ENCODE data around the gene NTN4. TPM values are rescaled to one million over a fixed set of nuclear protein-coding genes. Genes with fewer than 3 reads are reported as not detected.

Gene NTN4
- total RNA-seq, 4 donors from 2014 or later = 6.7 to 25.9 (median 16.7) TPM

- Histone ChIP-seq H3K36me3 (no peaks in the 10 kb centered on the region), H3K4me1 (peaks cover 8 to 51% (median 28%) of the 10 kb centered on the region in 4 donors), H3K4me3 (no peak overlapping the region), H3K27me3 (no peaks in the 10 kb centered on the region), H3K27ac (peak overlapping the region in 1 of 4 donors; percentile 65), H3K9me3 (no peaks in the 10 kb centered on the region)
- TF ChIP-seq POLR2A (IDR thresholded peaks at IDR 0.05) (no peak), CTCF (IDR thresholded peaks at IDR 0.05) (no peak), POLR2AphosphoS5 (IDR thresholded peaks at IDR 0.05) (no peak), EP300 (IDR thresholded peaks at IDR 0.05; ENCODE audit: low read depth) (no peak)
- WGBS, 2 donors (ENCODE audit: low coverage in 1 of 2) = 55 to 81% methylated on average over 2 to 3 of the region's 3 CpGs
- in situ Hi-C loops (cut with MboI; ENCODE audit: low pct_ligation_motif_present in 1 of 4, low pct_unique_long_range_greater_than_20kb in 1 of 4, low sequenced_read_pairs in 3 of 4) (loop anchor here in 2 of 4 donors (10.0 to 25.0 kb wide), 2 partner anchors 179 to 217 kb away; no protein-coding TSS in a partner anchor), intact Hi-C loops (cut with DNase I; ENCODE audit: low total_unique reads) (no loop called here)
- no peak for DNase-seq
Measured at GRCh38 chr12:95804291-95804690, 13.7 kb upstream of the NTN4 start.

GRCh38 chr12:95803817-95804216, 13.3 kb upstream of the NTN4 start:
- H3K4me1 ChIP-seq = peaks cover 8 to 51% (median 28%) of the 10 kb centered on the region in 4 donors
- TF ChIP-seq POLR2AphosphoS5 (IDR thresholded peaks at IDR 0.05) (no peak), EP300 (IDR thresholded peaks at IDR 0.05; ENCODE audit: low read depth) (no peak), CTCF (IDR thresholded peaks at IDR 0.05) (no peak), POLR2A (IDR thresholded peaks at IDR 0.05) (no peak)
- intact Hi-C loops (cut with DNase I; ENCODE audit: low total_unique reads) (no loop called here), in situ Hi-C loops (cut with MboI; ENCODE audit: low pct_ligation_motif_present in 1 of 4, low pct_unique_long_range_greater_than_20kb in 1 of 4, low sequenced_read_pairs in 3 of 4) (loop anchor here in 2 of 4 donors (10.0 to 25.0 kb wide), 2 partner anchors 179 to 217 kb away; no protein-coding TSS in a partner anchor)
- 27 to 41% methylated on average over 1 of the region's 1 CpG for WGBS, 2 donors (ENCODE audit: low coverage in 1 of 2)
- no peaks in the 10 kb centered on the region for H3K27me3 ChIP-seq
- H3K9me3 ChIP-seq = no peaks in the 10 kb centered on the region
- DNase-seq = no peak
- H3K36me3 ChIP-seq = no peaks in the 10 kb centered on the region
- no peak overlapping the region for H3K4me3 ChIP-seq
- peak overlapping the region in 2 of 4 donors; percentile 36 to 65 for H3K27ac ChIP-seq

GRCh38 chr12:95802482-95803270, 12.1 kb upstream of the NTN4 start:
- peak; percentile 27 for DNase-seq
- intact Hi-C loops (cut with DNase I; ENCODE audit: low total_unique reads) = no loop called here
- H3K4me1 ChIP-seq = peaks cover 8 to 51% (median 28%) of the 10 kb centered on the region in 4 donors

GRCh38 chr12:95796982-95797289, 6.4 kb upstream of the NTN4 start:
- H3K36me3 ChIP-seq = no peaks in the 10 kb centered on the region
- intact Hi-C loops (cut with DNase I; ENCODE audit: low total_unique reads) = no loop called here
- H3K4me1 ChIP-seq = peaks cover 0 to 17% (median 7%) of the 10 kb centered on the region in 4 donors
- H3K9me3 ChIP-seq = no peaks in the 10 kb centered on the region
- H3K27me3 ChIP-seq = no peaks in the 10 kb centered on the region
- H3K4me3 ChIP-seq = no peak overlapping the region
- in situ Hi-C loops (cut with MboI; ENCODE audit: low pct_ligation_motif_present in 1 of 4, low pct_unique_long_range_greater_than_20kb in 1 of 4, low sequenced_read_pairs in 3 of 4) = no loop called here
- TF ChIP-seq EP300 (IDR thresholded peaks at IDR 0.05; ENCODE audit: low read depth) (no peak), POLR2AphosphoS5 (IDR thresholded peaks at IDR 0.05) (no peak), CTCF (IDR thresholded peaks at IDR 0.05) (no peak), POLR2A (IDR thresholded peaks at IDR 0.05) (no peak)
- WGBS, 2 donors (ENCODE audit: low coverage in 1 of 2) = 50 to 60% methylated on average over 2 of the region's 2 CpGs
- no peak overlapping the region for H3K27ac ChIP-seq
- no peak for DNase-seq

More at GRCh38 chr12:95802482-95803270, 12.1 kb upstream of the NTN4 start:
- in situ Hi-C loops (cut with MboI; ENCODE audit: low pct_ligation_motif_present in 1 of 4, low pct_unique_long_range_greater_than_20kb in 1 of 4, low sequenced_read_pairs in 3 of 4) = loop anchor here in 2 of 4 donors (10.0 to 25.0 kb wide), 2 partner anchors 178 to 215 kb away; no protein-coding TSS in a partner anchor
- no peak overlapping the region for H3K4me3 ChIP-seq
- H3K9me3 ChIP-seq = no peaks in the 10 kb centered on the region
- H3K27ac ChIP-seq = peak overlapping the region; percentile 36 to 70 (median 68)
- 29 to 30% methylated on average over 5 of the region's 5 CpGs for WGBS, 2 donors (ENCODE audit: low coverage in 1 of 2)
- TF ChIP-seq CTCF (IDR thresholded peaks at IDR 0.05) (no peak), POLR2AphosphoS5 (IDR thresholded peaks at IDR 0.05) (peak in 1 of 3 donors; percentile 63)
- no peaks in the 10 kb centered on the region for H3K36me3 ChIP-seq
- no peaks in the 10 kb centered on the region for H3K27me3 ChIP-seq
